Measurements from ENCODE around the gene CTNNA3. TPM values are rescaled to one million over a fixed set of nuclear protein-coding genes. Genes with fewer than 3 reads are reported as not detected.

The CTNNA3 gene
- total and polyA plus RNA-seq, 2 donors (not counting 3 experiments of a cell fraction or from before 2014, with no cell fraction given), result not detected

DNA sequence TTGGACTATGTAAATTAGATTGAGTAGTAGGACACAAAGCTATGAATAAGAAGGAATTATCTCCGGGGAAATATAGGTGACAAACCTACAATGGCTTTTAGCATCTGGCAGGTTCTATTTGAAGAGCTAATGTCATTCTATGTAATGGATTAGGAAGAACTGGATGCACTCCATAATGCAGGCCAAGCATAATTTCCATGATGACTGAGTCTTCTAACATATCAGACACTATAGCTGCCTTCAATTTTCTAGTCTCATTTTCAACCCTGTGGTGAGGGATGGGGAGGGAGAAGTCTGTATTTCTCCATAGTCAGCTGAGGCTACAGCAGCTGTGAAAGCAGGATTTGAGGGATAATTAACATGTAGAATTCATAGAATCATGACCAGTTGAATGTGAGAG lies 1160.6 kb downstream of the CTNNA3 start:
- H3K4me2 ChIP-seq (ENCODE audit: insufficient read depth, low read length), result no peak overlapping the region
- FAIRE-seq (no peak), DNase-seq (ENCODE audit: low read depth, low spot score) (no peak)
- H3K79me2 ChIP-seq (ENCODE audit: control insufficient read depth, insufficient read depth, low read length), result no peaks in the 10 kb centered on the region
- H4K20me1 ChIP-seq (replicated peaks; ENCODE audit: control insufficient read depth, extremely low read depth, insufficient read depth, low read length), result no peaks in the 10 kb centered on the region
- intact Hi-C loops (cut with micrococcal nuclease), result no loop called here
- peaks cover 2% of the 10 kb centered on the region for H3K9me3 ChIP-seq (replicated peaks; ENCODE audit: control insufficient read depth, insufficient read depth, low read length)
- no peak overlapping the region for H3K27ac ChIP-seq (ENCODE audit: insufficient read depth, low read depth, low read length)
- TF ChIP-seq, protein P1, sequence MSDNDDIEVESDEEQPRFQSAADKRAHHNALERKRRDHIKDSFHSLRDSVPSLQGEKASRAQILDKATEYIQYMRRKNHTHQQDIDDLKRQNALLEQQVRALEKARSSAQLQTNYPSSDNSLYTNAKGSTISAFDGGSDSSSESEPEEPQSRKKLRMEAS (IDR thresholded peaks at IDR 0.05; ENCODE audit: insufficient read depth, insufficient read length), result no peak
- TF ChIP-seq MYC (IDR thresholded peaks at IDR 0.05; ENCODE audit: low read depth, low read length), result no peak
- TF ChIP-seq POLR2A (IDR thresholded peaks at IDR 0.05; ENCODE audit: low read depth, low read length), result no peak
- TF ChIP-seq POLR2AphosphoS5 (IDR thresholded peaks at IDR 0.05; ENCODE audit: insufficient read depth, low read depth, low read length), result no peak
- TF ChIP-seq, protein P2, sequence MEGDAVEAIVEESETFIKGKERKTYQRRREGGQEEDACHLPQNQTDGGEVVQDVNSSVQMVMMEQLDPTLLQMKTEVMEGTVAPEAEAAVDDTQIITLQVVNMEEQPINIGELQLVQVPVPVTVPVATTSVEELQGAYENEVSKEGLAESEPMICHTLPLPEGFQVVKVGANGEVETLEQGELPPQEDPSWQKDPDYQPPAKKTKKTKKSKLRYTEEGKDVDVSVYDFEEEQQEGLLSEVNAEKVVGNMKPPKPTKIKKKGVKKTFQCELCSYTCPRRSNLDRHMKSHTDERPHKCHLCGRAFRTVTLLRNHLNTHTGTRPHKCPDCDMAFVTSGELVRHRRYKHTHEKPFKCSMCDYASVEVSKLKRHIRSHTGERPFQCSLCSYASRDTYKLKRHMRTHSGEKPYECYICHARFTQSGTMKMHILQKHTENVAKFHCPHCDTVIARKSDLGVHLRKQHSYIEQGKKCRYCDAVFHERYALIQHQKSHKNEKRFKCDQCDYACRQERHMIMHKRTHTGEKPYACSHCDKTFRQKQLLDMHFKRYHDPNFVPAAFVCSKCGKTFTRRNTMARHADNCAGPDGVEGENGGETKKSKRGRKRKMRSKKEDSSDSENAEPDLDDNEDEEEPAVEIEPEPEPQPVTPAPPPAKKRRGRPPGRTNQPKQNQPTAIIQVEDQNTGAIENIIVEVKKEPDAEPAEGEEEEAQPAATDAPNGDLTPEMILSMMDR (IDR thresholded peaks at IDR 0.05; ENCODE audit: extremely low read depth in 1 of 2, insufficient read depth in 1 of 2, low read depth in 1 of 2, low read length in 2 of 2), result no peak
- no peak for TF ChIP-seq FOS (IDR thresholded peaks at IDR 0.05; ENCODE audit: borderline replicate concordance, insufficient read depth, low read length)
- no peak for TF ChIP-seq EZH2 (IDR thresholded peaks at IDR 0.05; ENCODE audit: borderline replicate concordance, low read depth, low read length, severe bottlenecking)
- TF ChIP-seq JUN (IDR thresholded peaks at IDR 0.05; ENCODE audit: borderline replicate concordance, insufficient read depth, insufficient read length, low read depth), result no peak
- TF ChIP-seq GATA2 (IDR thresholded peaks at IDR 0.05; ENCODE audit: insufficient read depth, insufficient read length, low read depth, low read length), result no peak
- no peak overlapping the region for H3K4me3 ChIP-seq (replicated peaks in 1 of 3; ENCODE audit: insufficient read depth in 1 of 3, low read depth in 1 of 3, low read length in 3 of 3)
- no peaks in the 10 kb centered on the region for H3K4me1 ChIP-seq (ENCODE audit: control insufficient read depth, extremely low read depth, insufficient read depth, low read length)
- no peak overlapping the region for H3K9ac ChIP-seq (replicated peaks; ENCODE audit: extremely low read depth, insufficient read depth, low read length)
- no peaks in the 10 kb centered on the region for H3K27me3 ChIP-seq (ENCODE audit: control insufficient read depth in 2 of 2, insufficient read depth in 2 of 2, low read length in 2 of 2)
- dilution Hi-C loops (cut with MboI; ENCODE audit: extremely low pct_ligation_motif_present, low sequenced_read_pairs), result no loop called here
- ChIA-PET POLR2A (no interaction called here), CTCF (no interaction called here)
- no peaks in the 10 kb centered on the region for H3K36me3 ChIP-seq (ENCODE audit: control insufficient read depth in 2 of 2, extremely low read depth in 1 of 2, insufficient read depth in 2 of 2, low read length in 2 of 2)
- H3K9me1 ChIP-seq (replicated peaks; ENCODE audit: control insufficient read depth, extremely low read depth, insufficient read depth, low read length), result no peaks in the 10 kb centered on the region
- no peak overlapping the region for H2AFZ ChIP-seq (ENCODE audit: low read depth, low read length)
- no TSS peak for BruUV-seq (replicated peaks)
